Transverse colon (tissue), 4 donors: Measurements from ENCODE around the gene ARNT2. TPM values are rescaled to one million over a fixed set of nuclear protein-coding genes. Genes with fewer than 3 reads are reported as not detected.

Experiments
- DNase-seq: peaks from one replicate; pipeline ENCODE4 v3.0.0-alpha.2; 2019
- H3K27ac ChIP-seq, 4 donors: fragments of 200-600 bp; sonication (generic); 2 replicates each; pipeline ENCODE4 v1.5.1; 2016 to 2018; ENCODE audit warnings: inconsistent platforms in 4 of 4
- H3K27me3 ChIP-seq: fragments of 200-600 bp; sonication (generic); 2 replicates; pipeline ENCODE4 v1.5.1; 2017; ENCODE audit warnings: inconsistent platforms
- H3K36me3 ChIP-seq, 4 donors: fragments of 200-600 bp; sonication (generic); 2 replicates each; pipeline ENCODE4 v1.5.1; 2017 to 2019; ENCODE audit warnings: inconsistent platforms in 4 of 4
- H3K4me1 ChIP-seq, 4 donors: fragments of 200-600 bp; sonication (generic); 2 replicates each; pipeline ENCODE4 v1.5.1; 2017 to 2020; ENCODE audit warnings: inconsistent platforms in 4 of 4
- H3K4me3 ChIP-seq, 4 donors: fragments of 200-600 bp; sonication (generic); 1 replicate in 1 of 4; 2 replicates in 3 of 4; pipeline versions ENCODE4 v1.5.1 to v1.6.1; 2017 to 2019; ENCODE audit warnings: inconsistent platforms in 4 of 4
- H3K9me3 ChIP-seq, 2 donors: fragments of 200-600 bp; sonication (generic); 2 replicates each; pipeline ENCODE4 v1.5.1; 2017 to 2019; ENCODE audit warnings: inconsistent platforms in 2 of 2
- EP300 ChIP-seq: sonication (generic); formaldehyde crosslinking; IDR thresholded peaks from one replicate; pipeline ENCODE4 v1.6.1; 2017; ENCODE audit warnings: antibody characterized with exemption, low read depth
- POLR2A ChIP-seq: fragments of 450-650 bp; IDR thresholded peaks from one replicate; pipeline ENCODE4 v1.6.1; 2016; ENCODE audit warnings: antibody characterized with exemption, mild to moderate bottlenecking, moderate library complexity
- POLR2AphosphoS5 ChIP-seq, 3 donors: sonication (generic); formaldehyde crosslinking; IDR thresholded peaks; one replicate each; pipeline ENCODE4 v1.6.1; 2016; ENCODE audit warnings: antibody characterized with exemption in 3 of 3
- WGBS, 2 donors: methylation state at CpG; one replicate each; pipeline ENCODE4 v1.1.5; 2018; ENCODE audit warnings: low coverage in 1 of 2; 5-methylcytosine and 5-hydroxymethylcytosine counted together
- in situ Hi-C, 4 donors: fragments of 200-750 bp; cut with MboI; loops; one replicate each; pipeline versions ENCODE4 v1.15.0 to v1.15.1; 2017; ENCODE audit warnings: low sequenced_read_pairs in 3 of 4, low pct_ligation_motif_present in 1 of 4, low pct_unique_long_range_greater_than_20kb in 1 of 4
- intact Hi-C: fragments of 100-400 bp; cut with DNase I; formaldehyde crosslinking; loops from one replicate; pipeline ENCODE4 v1.15.1; 2023; ENCODE audit warnings: low total_unique reads
- total RNA-seq, 4 donors: library from RNA; depleted of rRNA; stranded (reverse); fragments of >200 nt; gene quantifications; one replicate each; pipeline ENCODE4 v1.1.0, GENCODE V29; 2016
- TF ChIP-seq, protein P1 (sequence below), 5 experiments: fragments of 200-600 bp in 3 of 5; fragments of 450-650 bp in 2 of 5; sonication (generic) in 3 of 5; IDR thresholded peaks; 1 replicate in 2 of 5; 2 replicates in 3 of 5; pipeline ENCODE4 v1.5.1; 2016 to 2017; ENCODE audit warnings: antibody characterized with exemption in 5 of 5, inconsistent platforms in 3 of 5, mild to moderate bottlenecking in 2 of 5, moderate library complexity in 1 of 5

Gene ARNT2
- total RNA-seq, 4 donors from 2014 or later = 1.9 to 4.0 (median 2.5) TPM; not detected in 1

DNA sequence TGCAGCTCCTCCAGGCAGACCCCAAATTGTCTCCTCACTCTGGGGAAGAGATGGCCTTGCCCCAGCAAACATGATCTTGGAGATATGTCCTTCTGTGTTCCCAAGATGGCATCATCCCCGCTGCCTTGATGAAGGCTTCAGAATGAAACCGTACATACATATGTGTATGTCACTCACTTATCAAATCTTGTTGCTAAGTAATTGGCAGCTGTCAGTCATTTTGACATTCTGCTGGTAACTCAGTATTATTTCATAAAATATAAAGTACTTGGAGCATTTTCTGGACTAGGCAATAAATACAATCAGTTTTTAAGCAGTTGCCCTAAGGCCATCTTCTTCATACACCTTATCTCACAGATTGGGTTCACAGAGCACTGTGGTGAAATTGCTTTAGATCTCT lies 62.4 kb downstream of the ARNT2 start:
- Histone ChIP-seq H3K36me3 (no peaks in the 10 kb centered on the region), H3K4me1 (no peaks in the 10 kb centered on the region), H3K27me3 (no peaks in the 10 kb centered on the region), H3K27ac (no peak overlapping the region), H3K4me3 (no peak overlapping the region), H3K9me3 (no peaks in the 10 kb centered on the region)
- no peak for DNase-seq
- 95 to 100% methylated on average over 2 of the region's 2 CpGs for WGBS, 2 donors
- TF ChIP-seq POLR2A (no peak), EP300 (no peak), POLR2AphosphoS5 (IDR thresholded peaks at IDR 0.05) (no peak)
- TF ChIP-seq, protein P1, sequence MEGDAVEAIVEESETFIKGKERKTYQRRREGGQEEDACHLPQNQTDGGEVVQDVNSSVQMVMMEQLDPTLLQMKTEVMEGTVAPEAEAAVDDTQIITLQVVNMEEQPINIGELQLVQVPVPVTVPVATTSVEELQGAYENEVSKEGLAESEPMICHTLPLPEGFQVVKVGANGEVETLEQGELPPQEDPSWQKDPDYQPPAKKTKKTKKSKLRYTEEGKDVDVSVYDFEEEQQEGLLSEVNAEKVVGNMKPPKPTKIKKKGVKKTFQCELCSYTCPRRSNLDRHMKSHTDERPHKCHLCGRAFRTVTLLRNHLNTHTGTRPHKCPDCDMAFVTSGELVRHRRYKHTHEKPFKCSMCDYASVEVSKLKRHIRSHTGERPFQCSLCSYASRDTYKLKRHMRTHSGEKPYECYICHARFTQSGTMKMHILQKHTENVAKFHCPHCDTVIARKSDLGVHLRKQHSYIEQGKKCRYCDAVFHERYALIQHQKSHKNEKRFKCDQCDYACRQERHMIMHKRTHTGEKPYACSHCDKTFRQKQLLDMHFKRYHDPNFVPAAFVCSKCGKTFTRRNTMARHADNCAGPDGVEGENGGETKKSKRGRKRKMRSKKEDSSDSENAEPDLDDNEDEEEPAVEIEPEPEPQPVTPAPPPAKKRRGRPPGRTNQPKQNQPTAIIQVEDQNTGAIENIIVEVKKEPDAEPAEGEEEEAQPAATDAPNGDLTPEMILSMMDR (IDR thresholded peaks at IDR 0.05) = no peak
- in situ Hi-C loops = loop anchor here in 2 of 4 donors (25.0 kb wide), 2 partner anchors 296 to 796 kb away; no protein-coding TSS in a partner anchor
- intact Hi-C loops = no loop called here

DNA sequence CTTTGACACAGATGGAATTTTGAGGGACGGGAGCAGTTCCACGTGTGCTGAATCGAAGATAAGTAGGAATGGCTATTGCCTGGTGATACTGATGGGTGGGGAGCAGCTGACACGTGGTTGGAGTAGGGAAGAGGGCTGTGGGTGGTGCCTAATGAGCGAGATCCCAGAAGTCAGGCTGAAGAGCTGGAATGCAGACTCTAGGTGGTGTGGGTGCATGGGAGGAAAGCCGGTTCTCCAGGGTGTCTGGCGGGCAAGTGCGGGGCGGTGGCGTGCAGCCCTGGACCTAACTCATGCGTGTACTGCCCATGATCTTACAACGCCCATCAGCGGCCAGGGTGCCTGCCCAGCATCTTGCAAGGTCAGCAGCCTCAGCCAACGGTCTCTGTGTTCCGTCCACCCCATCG lies 63.1 kb downstream of the ARNT2 start:
- intact Hi-C loops (no loop called here), in situ Hi-C loops (loop anchor here in 2 of 4 donors (25.0 kb wide), 2 partner anchors 295 to 795 kb away; no protein-coding TSS in a partner anchor)
- Histone ChIP-seq H3K9me3 (no peaks in the 10 kb centered on the region), H3K4me3 (no peak overlapping the region), H3K27ac (no peak overlapping the region), H3K4me1 (no peaks in the 10 kb centered on the region), H3K36me3 (no peaks in the 10 kb centered on the region), H3K27me3 (no peaks in the 10 kb centered on the region)
- no peak for DNase-seq
- WGBS, 2 donors = 81 to 84% methylated on average over 5 to 13 of the region's 16 CpGs
- TF ChIP-seq POLR2AphosphoS5 (IDR thresholded peaks at IDR 0.05) (no peak), EP300 (no peak), POLR2A (no peak)
- TF ChIP-seq, protein P1 (IDR thresholded peaks at IDR 0.05) = no peak

DNA sequence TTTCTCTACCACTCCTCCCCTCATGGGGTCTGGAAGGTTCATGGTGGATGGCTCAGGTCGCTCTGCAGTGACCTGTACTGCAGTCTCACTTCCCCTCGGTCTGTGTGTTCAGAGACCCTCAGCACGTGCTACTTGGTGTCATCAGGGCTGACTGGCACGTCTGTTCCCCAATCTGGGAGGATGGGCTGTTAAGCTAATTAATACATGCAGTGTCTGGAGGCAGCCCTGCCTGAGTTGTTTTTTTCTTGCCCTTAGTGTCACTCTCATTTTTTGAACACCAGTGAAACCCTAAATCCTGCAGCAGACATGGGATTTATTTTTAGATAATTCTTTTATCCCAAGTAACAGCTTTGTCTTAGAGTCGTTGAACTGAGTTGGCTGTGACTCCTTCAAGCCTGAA lies 64.6 kb downstream of the ARNT2 start:
- 55 to 67% methylated on average over 1 to 5 of the region's 5 CpGs for WGBS, 2 donors
- Histone ChIP-seq H3K36me3 (no peaks in the 10 kb centered on the region), H3K27ac (no peak overlapping the region), H3K4me1 (no peaks in the 10 kb centered on the region), H3K4me3 (no peak overlapping the region), H3K27me3 (no peaks in the 10 kb centered on the region), H3K9me3 (no peaks in the 10 kb centered on the region)
- no peak for DNase-seq
- intact Hi-C loops (no loop called here), in situ Hi-C loops (loop anchor here in 2 of 4 donors (25.0 kb wide), 2 partner anchors 294 to 794 kb away; no protein-coding TSS in a partner anchor)
- TF ChIP-seq EP300 = no peak
- TF ChIP-seq POLR2A = no peak
- TF ChIP-seq, protein P1 (IDR thresholded peaks at IDR 0.05) = no peak
- no peak for TF ChIP-seq POLR2AphosphoS5 (IDR thresholded peaks at IDR 0.05)

DNA sequence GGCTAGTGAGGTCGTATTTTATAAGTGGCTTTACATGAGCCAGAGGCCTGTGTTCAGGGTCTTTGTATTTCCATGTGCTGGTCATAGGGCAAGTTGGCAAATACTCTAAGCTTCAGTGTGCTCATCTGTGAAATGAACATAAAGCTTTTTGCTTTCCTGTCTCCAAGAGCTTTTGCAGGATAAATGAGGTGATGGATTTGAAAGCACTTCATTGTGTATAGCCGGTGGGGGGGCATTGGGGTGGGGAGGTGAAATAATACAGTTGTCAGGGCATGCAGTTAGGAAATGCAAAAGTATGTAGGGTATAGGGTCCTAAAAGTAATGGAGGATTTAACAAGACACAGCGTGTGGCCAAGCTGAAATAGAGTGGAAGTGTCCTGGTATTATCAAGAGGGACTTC lies 67.7 kb downstream of the ARNT2 start:
- no peaks in the 10 kb centered on the region for H3K27me3 ChIP-seq
- TF ChIP-seq EP300 (no peak), POLR2AphosphoS5 (IDR thresholded peaks at IDR 0.05) (no peak), POLR2A (no peak)
- TF ChIP-seq, protein P1 (IDR thresholded peaks at IDR 0.05) = no peak
- H3K27ac ChIP-seq = no peak overlapping the region
- no peak overlapping the region for H3K4me3 ChIP-seq
- in situ Hi-C loops = loop anchor here in 2 of 4 donors (25.0 kb wide), 2 partner anchors 290 to 790 kb away; no protein-coding TSS in a partner anchor
- H3K4me1 ChIP-seq = no peaks in the 10 kb centered on the region
- no peaks in the 10 kb centered on the region for H3K9me3 ChIP-seq
- 89 to 92% methylated on average over 2 to 3 of the region's 3 CpGs for WGBS, 2 donors
- intact Hi-C loops = no loop called here
- DNase-seq = no peak
- no peaks in the 10 kb centered on the region for H3K36me3 ChIP-seq
